Fibroblast of lung (primary cell): ENCODE measurements around the gene DUSP16. TPM values are rescaled to one million over a fixed set of nuclear protein-coding genes. Genes with fewer than 3 reads are reported as not detected.

Experiments
- DNase-seq, 2 donors: peaks; one replicate each; pipeline versions ENCODE4 v3.0.0 to v3.0.0-alpha.2; 2010; ENCODE audit warnings: low read depth in 2 of 2
- H2AFZ ChIP-seq: 2 replicates; pipeline ENCODE4 v1.5.1; 2012; ENCODE audit warnings: low read length, control low read depth, inconsistent platforms
- H3K27ac ChIP-seq: 2 replicates; pipeline ENCODE4 v1.5.1; 2011; ENCODE audit warnings: low read length, control low read depth; ENCODE audit not compliant: insufficient read depth
- H3K27me3 ChIP-seq: 2 replicates; pipeline ENCODE4 v1.5.1; 2011; ENCODE audit warnings: mild to moderate bottlenecking, low read length; ENCODE audit not compliant: control insufficient read depth, insufficient read depth
- H3K36me3 ChIP-seq: 2 replicates; pipeline ENCODE4 v1.5.1; 2011; ENCODE audit warnings: low read length; ENCODE audit not compliant: control insufficient read depth, insufficient read depth
- H3K4me1 ChIP-seq: 2 replicates; pipeline ENCODE4 v1.5.1; 2011; ENCODE audit warnings: low read length; ENCODE audit not compliant: control insufficient read depth, insufficient read depth; ENCODE audit errors: extremely low read depth
- H3K4me2 ChIP-seq: 2 replicates; pipeline ENCODE4 v1.5.1; 2011; ENCODE audit warnings: low read length, control low read depth; ENCODE audit not compliant: insufficient read depth; ENCODE audit errors: extremely low read depth
- H3K4me3 ChIP-seq, 4 experiments: fragments of 200-600 bp in 1 of 4; sonication (generic) in 1 of 4; replicated peaks in 1 of 4; 2 replicates each; pipeline ENCODE4 v1.5.1; 2011 to 2016; ENCODE audit warnings: low read length in 4 of 4, low read depth in 3 of 4, mild to moderate bottlenecking in 3 of 4, control low read depth in 2 of 4, inconsistent platforms in 1 of 4, mixed read lengths in 1 of 4; ENCODE audit not compliant: insufficient read depth in 1 of 4; ENCODE audit errors: control extremely low read depth in 1 of 4
- H3K79me2 ChIP-seq: 2 replicates; pipeline ENCODE4 v1.5.1; 2012; ENCODE audit warnings: mild to moderate bottlenecking, low read length, inconsistent platforms; ENCODE audit not compliant: control insufficient read depth, insufficient read depth
- H3K9ac ChIP-seq: 2 replicates; pipeline ENCODE4 v1.5.1; 2011; ENCODE audit warnings: mild to moderate bottlenecking, low read length, control low read depth; ENCODE audit not compliant: insufficient read depth
- H3K9me3 ChIP-seq: 2 replicates; pipeline ENCODE4 v1.5.1; 2012; ENCODE audit warnings: low read depth, low read length; ENCODE audit not compliant: control insufficient read depth, insufficient read depth
- H4K20me1 ChIP-seq: 2 replicates; pipeline ENCODE4 v1.5.1; 2011; ENCODE audit warnings: low read length; ENCODE audit not compliant: control insufficient read depth, insufficient read depth; ENCODE audit errors: extremely low read depth
- CTCF ChIP-seq, 2 donors: IDR thresholded peaks in 1 of 2; conservative IDR thresholded peaks in 1 of 2; 1 replicate in 1 of 2; 2 replicates in 1 of 2; pipeline ENCODE4 v1.5.1; 2011 to 2012; ENCODE audit warnings: low read length in 2 of 2, control low read depth in 1 of 2, inconsistent platforms in 1 of 2, low read depth in 1 of 2, mild to moderate bottlenecking in 1 of 2
- EZH2 ChIP-seq: IDR thresholded peaks from 2 replicates; pipeline ENCODE4 v1.5.1; 2012; ENCODE audit warnings: low read length, control low read depth, mild to moderate bottlenecking; ENCODE audit errors: missing control alignments
- polyA plus RNA-seq, 2 donors: library from polyadenylated mRNA; depleted of rRNA in 1 of 2; stranded (reverse) in 1 of 2; unstranded in 1 of 2; fragments of >200 nt; gene quantifications; 2 replicates each; pipeline ENCODE4 v1.2.1, GENCODE V29; 2011 to 2012; ENCODE audit warnings: missing spikeins in 1 of 2
- total RNA-seq: library from RNA; depleted of rRNA; stranded (reverse); fragments of >200 nt; gene quantifications from 2 replicates; pipeline ENCODE4 v1.2.1, GENCODE V29; 2014

The DUSP16 gene
- total and polyA plus RNA-seq, 2 donors (not counting 1 experiment from before 2014, with no cell fraction given): 9.4 to 15.2 TPM

GRCh38 chr12:12465522-12465921 lies 97.1 kb downstream of the DUSP16 start:
- no peak for TF ChIP-seq EZH2
- no peak for TF ChIP-seq CTCF (conservative IDR thresholded peaks at IDR 0.05 in 1 of 2, IDR thresholded peaks at IDR 0.05 in 1 of 2; ENCODE audit: low read depth in 1 of 2, low read length in 2 of 2)
- no peak for DNase-seq

GRCh38 chr12:12461923-12462315 lies 100.7 kb downstream of the DUSP16 start:
- Histone ChIP-seq H3K4me2 (no peak overlapping the region), H3K4me1 (no peaks in the 10 kb centered on the region), H4K20me1 (no peaks in the 10 kb centered on the region), H3K4me3 (no peak overlapping the region), H3K9me3 (no peaks in the 10 kb centered on the region), H2AFZ (no peak overlapping the region), H3K9ac (no peak overlapping the region), H3K27ac (no peak overlapping the region), H3K27me3 (no peaks in the 10 kb centered on the region), H3K36me3 (no peaks in the 10 kb centered on the region), H3K79me2 (no peaks in the 10 kb centered on the region)
- TF ChIP-seq CTCF (conservative IDR thresholded peaks at IDR 0.05 in 1 of 2, IDR thresholded peaks at IDR 0.05 in 1 of 2; ENCODE audit: low read depth in 1 of 2, low read length in 2 of 2): no peak
- no peak for TF ChIP-seq EZH2
- no peak for DNase-seq

More at GRCh38 chr12:12465522-12465921, 97.1 kb downstream of the DUSP16 start:
- Histone ChIP-seq H3K27me3 (no peaks in the 10 kb centered on the region), H3K9me3 (no peaks in the 10 kb centered on the region), H3K4me1 (no peaks in the 10 kb centered on the region), H3K79me2 (no peaks in the 10 kb centered on the region), H3K9ac (no peak overlapping the region), H3K4me2 (no peak overlapping the region), H2AFZ (no peak overlapping the region), H3K36me3 (no peaks in the 10 kb centered on the region), H3K27ac (no peak overlapping the region), H4K20me1 (no peaks in the 10 kb centered on the region), H3K4me3 (no peak overlapping the region)

GRCh38 chr12:12460935-12461922 lies 101.4 kb downstream of the DUSP16 start:
- Histone ChIP-seq H3K4me1 (no peaks in the 10 kb centered on the region), H3K79me2 (no peaks in the 10 kb centered on the region), H3K27me3 (no peaks in the 10 kb centered on the region), H3K36me3 (no peaks in the 10 kb centered on the region), H4K20me1 (no peaks in the 10 kb centered on the region), H3K4me3 (no peak overlapping the region), H3K27ac (no peak overlapping the region), H3K9ac (no peak overlapping the region), H3K4me2 (no peak overlapping the region), H2AFZ (no peak overlapping the region), H3K9me3 (no peaks in the 10 kb centered on the region)
- DNase-seq: no peak
- TF ChIP-seq EZH2: no peak
- TF ChIP-seq CTCF (conservative IDR thresholded peaks at IDR 0.05 in 1 of 2, IDR thresholded peaks at IDR 0.05 in 1 of 2; ENCODE audit: low read depth in 1 of 2, low read length in 2 of 2): no peak
